Measurements from ENCODE around the gene HTT-AS. TPM values are rescaled to one million over a fixed set of nuclear protein-coding genes. Genes with fewer than 3 reads are reported as not detected.

HTT-AS gene
- total RNA-seq, 4 donors from 2014 or later = not detected

- intact Hi-C loops (cut with DNase I; ENCODE audit: low total_unique reads) = no loop called here
- no peak overlapping the region for H3K4me3 ChIP-seq (ENCODE audit: low read depth, poor library complexity, severe bottlenecking)
- no peak for TF ChIP-seq CTCF (IDR thresholded peaks at IDR 0.05)
- no peak for TF ChIP-seq POLR2A (IDR thresholded peaks at IDR 0.05)
- peak in 1 of 2 donors; percentile 29 for DNase-seq (ENCODE audit: low spot score in 2 of 2)
- 76 to 78% methylated on average over 2 of the region's 2 CpGs for WGBS, 2 donors
Observed at GRCh38 chr4:3077796-3078195, 3.5 kb upstream of the HTT-AS start.

- intact Hi-C loops (cut with DNase I; ENCODE audit: low total_unique reads) = no loop called here
- WGBS, 2 donors = 0 to 1% methylated on average over 6 to 7 of the region's 8 CpGs
- TF ChIP-seq POLR2A (IDR thresholded peaks at IDR 0.05) = no peak
- no peak for TF ChIP-seq CTCF (IDR thresholded peaks at IDR 0.05)
- H3K4me3 ChIP-seq (ENCODE audit: low read depth, poor library complexity, severe bottlenecking) = no peak overlapping the region
- DNase-seq (ENCODE audit: low spot score in 2 of 2) = no peak
Observed at GRCh38 chr4:3075652-3075981, 1.3 kb upstream of the HTT-AS start.

- intact Hi-C loops (cut with DNase I; ENCODE audit: low total_unique reads) = no loop called here
- WGBS, 2 donors = 0 to 1% methylated on average over 23 of the region's 60 CpGs
- H3K4me3 ChIP-seq (ENCODE audit: low read depth, poor library complexity, severe bottlenecking) = peak overlapping the region; percentile 82
- peak; percentile 43 to 86 for DNase-seq (ENCODE audit: low spot score in 2 of 2)
- TF ChIP-seq POLR2A (IDR thresholded peaks at IDR 0.05) (no peak), CTCF (IDR thresholded peaks at IDR 0.05) (no peak)
Observed at GRCh38 chr4:3074846-3075651, 711 bp upstream of the HTT-AS start.

GRCh38 chr4:3073158-3074077, 920 bp downstream of the HTT-AS start:
- 16% methylated on average over 21 to 30 of the region's 54 CpGs for WGBS, 2 donors
- peak in 1 of 2 donors; percentile 86 for DNase-seq (ENCODE audit: low spot score in 2 of 2)
- peak overlapping the region; percentile 31 for H3K4me3 ChIP-seq (ENCODE audit: low read depth, poor library complexity, severe bottlenecking)
- intact Hi-C loops (cut with DNase I; ENCODE audit: low total_unique reads) = no loop called here
- TF ChIP-seq POLR2A (IDR thresholded peaks at IDR 0.05) (no peak), CTCF (IDR thresholded peaks at IDR 0.05) (no peak)

- DNase-seq (ENCODE audit: low spot score in 2 of 2) = no peak
- WGBS, 2 donors = 74 to 82% methylated on average over 7 of the region's 7 CpGs
- intact Hi-C loops (cut with DNase I; ENCODE audit: low total_unique reads) = no loop called here
- no peak for TF ChIP-seq CTCF (IDR thresholded peaks at IDR 0.05)
- TF ChIP-seq POLR2A (IDR thresholded peaks at IDR 0.05) = no peak
- no peak overlapping the region for H3K4me3 ChIP-seq (ENCODE audit: low read depth, poor library complexity, severe bottlenecking)
Observed at GRCh38 chr4:3071811-3072210, 2.5 kb downstream of the HTT-AS start.
